ENCODE measurements around the gene OAS3. TPM values are rescaled to one million over a fixed set of nuclear protein-coding genes. Genes with fewer than 3 reads are reported as not detected.

Gene OAS3
- total and polyA plus RNA-seq, 2 donors (not counting 1 experiment from before 2014, with no cell fraction given), result 16.5 to 24.9 TPM

DNA sequence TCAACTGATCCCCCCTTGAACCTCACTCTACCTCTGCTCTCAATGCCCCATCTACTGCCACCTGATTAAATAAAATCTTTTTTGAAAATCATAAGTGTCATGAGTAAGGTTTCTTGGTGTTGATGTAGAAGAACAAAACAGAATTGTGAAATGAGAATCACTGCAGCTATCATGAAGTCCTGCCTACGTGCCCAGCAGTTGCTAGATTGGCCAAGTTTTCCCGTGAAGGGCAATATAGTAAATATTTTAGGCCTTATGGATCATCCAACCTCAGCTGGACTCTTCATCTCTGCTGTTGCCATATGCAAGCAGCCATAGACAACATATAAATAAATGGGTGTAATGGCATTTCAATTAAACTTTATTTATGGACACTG is 5.2 kb upstream of the OAS3 start:
- ATAC-seq (ENCODE audit: low read depth) (no peak), DNase-seq (no peak)
- intact Hi-C loops (cut with micrococcal nuclease), result no loop called here
- WGBS (ENCODE audit: insufficient coverage), result no CpG with 5 or more reads among the region's 2 CpGs
- H4K20me1 ChIP-seq (ENCODE audit: control insufficient read depth, insufficient read depth, low read length, poor library complexity, severe bottlenecking), result no peaks in the 10 kb centered on the region
- H3K79me2 ChIP-seq (ENCODE audit: control insufficient read depth, insufficient read depth, low read length), result no peaks in the 10 kb centered on the region
- H3K9ac ChIP-seq (ENCODE audit: low read length), result no peak overlapping the region
- H3K9me3 ChIP-seq (ENCODE audit: control extremely low read depth in 1 of 3, control insufficient read depth in 2 of 3, insufficient read depth in 1 of 3, low read length in 2 of 3), result peaks cover 0 to 4% (median 0%) of the 10 kb centered on the region in 3 donors
- Mint-ChIP-seq H3K27ac (no peak overlapping the region), H3K4me1 (peaks cover 8% of the 10 kb centered on the region), H3K9me3 (ENCODE audit: insufficient read depth) (no peaks in the 10 kb centered on the region), H3K4me3 (no peak overlapping the region), H3K27me3 (no peaks in the 10 kb centered on the region)
- TF ChIP-seq EZH2 (IDR thresholded peaks at IDR 0.05; ENCODE audit: borderline replicate concordance, insufficient read depth, low read depth, low read length, poor library complexity, severe bottlenecking), result no peak
- TF ChIP-seq CTCF (IDR thresholded peaks at IDR 0.05), result no peak
- CTCF ChIA-PET, result interaction anchor here (0.9 kb wide), 1 partner anchor 97 kb away, joined by 4 read pairs; no protein-coding TSS in a partner anchor
- H3K36me3 ChIP-seq (replicated peaks in 1 of 2; ENCODE audit: control extremely low read depth in 1 of 2, control insufficient read depth in 1 of 2, extremely low read depth in 1 of 2, insufficient read depth in 2 of 2, low read length in 1 of 2), result peaks cover 0 to 6% of the 10 kb centered on the region in 2 experiments
- no peak overlapping the region for H3K4me2 ChIP-seq (replicated peaks; ENCODE audit: low read depth, low read length, poor library complexity, severe bottlenecking)
- POLR2A ChIA-PET, result no interaction called here
- H3K27ac ChIP-seq (ENCODE audit: low read length in 2 of 2), result no peak overlapping the region
- no peak overlapping the region for H2AFZ ChIP-seq (ENCODE audit: insufficient read depth, low read depth, low read length, poor library complexity, severe bottlenecking)
- H3K4me1 ChIP-seq (ENCODE audit: control insufficient read depth in 2 of 2, insufficient read depth in 2 of 2, low read length in 2 of 2), result peaks cover 5 to 6% of the 10 kb centered on the region in 2 donors
- no peaks in the 10 kb centered on the region for H3K27me3 ChIP-seq (replicated peaks in 1 of 4; ENCODE audit: control extremely low read depth in 1 of 4, control insufficient read depth in 3 of 4, insufficient read depth in 4 of 4, low read length in 3 of 4)
- no peak overlapping the region for H3K4me3 ChIP-seq (ENCODE audit: control extremely low read depth in 1 of 5, extremely low read depth in 1 of 5, insufficient read depth in 1 of 5, low read depth in 2 of 5, low read length in 4 of 5)

GRCh38 chr12:112936264-112936663 is 2.0 kb upstream of the OAS3 start:
- no peak overlapping the region for H2AFZ ChIP-seq (ENCODE audit: insufficient read depth, low read depth, low read length, poor library complexity, severe bottlenecking)
- no peak overlapping the region for H3K27ac ChIP-seq (ENCODE audit: low read length in 2 of 2)
- ChIA-PET POLR2A (no interaction called here), CTCF (no interaction called here)
- no peak overlapping the region for H3K4me3 ChIP-seq (ENCODE audit: control extremely low read depth in 1 of 5, extremely low read depth in 1 of 5, insufficient read depth in 1 of 5, low read depth in 2 of 5, low read length in 4 of 5)
- DNase-seq (no peak), ATAC-seq (ENCODE audit: low read depth) (no peak)
- TF ChIP-seq CTCF (IDR thresholded peaks at IDR 0.05) (no peak), EZH2 (IDR thresholded peaks at IDR 0.05; ENCODE audit: borderline replicate concordance, insufficient read depth, low read depth, low read length, poor library complexity, severe bottlenecking) (no peak)
- peaks cover 25 to 26% of the 10 kb centered on the region in 2 donors for H3K4me1 ChIP-seq (ENCODE audit: control insufficient read depth in 2 of 2, insufficient read depth in 2 of 2, low read length in 2 of 2)
- no peaks in the 10 kb centered on the region for H3K27me3 Mint-ChIP-seq
- no peak overlapping the region for H3K27ac Mint-ChIP-seq
- no peaks in the 10 kb centered on the region for H3K27me3 ChIP-seq (replicated peaks in 1 of 4; ENCODE audit: control extremely low read depth in 1 of 4, control insufficient read depth in 3 of 4, insufficient read depth in 4 of 4, low read length in 3 of 4)
- H3K9me3 Mint-ChIP-seq (ENCODE audit: insufficient read depth), result no peaks in the 10 kb centered on the region
- peaks cover 4% of the 10 kb centered on the region for H3K79me2 ChIP-seq (ENCODE audit: control insufficient read depth, insufficient read depth, low read length)
- H3K9me3 ChIP-seq (ENCODE audit: control extremely low read depth in 1 of 3, control insufficient read depth in 2 of 3, insufficient read depth in 1 of 3, low read length in 2 of 3), result no peaks in the 10 kb centered on the region
- H3K9ac ChIP-seq (ENCODE audit: low read length), result no peak overlapping the region
- H3K36me3 ChIP-seq (replicated peaks in 1 of 2; ENCODE audit: control extremely low read depth in 1 of 2, control insufficient read depth in 1 of 2, extremely low read depth in 1 of 2, insufficient read depth in 2 of 2, low read length in 1 of 2), result no peaks in the 10 kb centered on the region
- no peak overlapping the region for H3K4me2 ChIP-seq (replicated peaks; ENCODE audit: low read depth, low read length, poor library complexity, severe bottlenecking)
- H3K4me3 Mint-ChIP-seq, result no peak overlapping the region
- WGBS (ENCODE audit: insufficient coverage), result 92% methylated on average over 1 of the region's 1 CpG
- no peaks in the 10 kb centered on the region for H4K20me1 ChIP-seq (ENCODE audit: control insufficient read depth, insufficient read depth, low read length, poor library complexity, severe bottlenecking)
- peaks cover 28% of the 10 kb centered on the region for H3K4me1 Mint-ChIP-seq
- intact Hi-C loops (cut with micrococcal nuclease), result no loop called here
